ENCODE measurements around the gene WEE2.
"Not testable (repeated sequence)": the region's sequence is repeated elsewhere in the genome, so short reads cannot be mapped to it uniquely, and the experiment has no call there.

Gene WEE2

GRCh38 chr7:141688043-141688442, 20.1 kb upstream of the WEE2 start:
- Histone ChIP-seq H3K36me3 (ENCODE audit: low read length) (no peaks in the 10 kb centered on the region), H3K9me2 (replicated peaks; ENCODE audit: insufficient read depth, low read length) (no peaks in the 10 kb centered on the region), H3K9me3 (ENCODE audit: insufficient read depth, low read length) (no peaks in the 10 kb centered on the region), H3K4me3 (ENCODE audit: insufficient read depth, low read length, poor library complexity, severe bottlenecking) (no peak overlapping the region), H3K4me2 (ENCODE audit: low read depth, low read length, poor library complexity, severe bottlenecking) (no peak overlapping the region), H3K79me2 (ENCODE audit: insufficient read depth, low read length) (no peaks in the 10 kb centered on the region), H4K20me1 (ENCODE audit: low read depth, low read length) (no peaks in the 10 kb centered on the region), H2AFZ (ENCODE audit: low read depth, low read length, severe bottlenecking) (no peak overlapping the region), H3K27ac (ENCODE audit: low read depth, low read length) (no peak overlapping the region), H3K27me3 (ENCODE audit: low read length) (no peaks in the 10 kb centered on the region), H3F3A (ENCODE audit: insufficient read depth) (no peaks in the 10 kb centered on the region), H3K9ac (ENCODE audit: low read length) (no peak overlapping the region)
- no peak for TF ChIP-seq EZH2phosphoT487 (conservative IDR thresholded peaks at IDR 0.05; ENCODE audit: low read length)
- no peak for TF ChIP-seq CTCF (IDR thresholded peaks at IDR 0.05; ENCODE audit: insufficient read depth, low read length, poor library complexity, severe bottlenecking)

DNA sequence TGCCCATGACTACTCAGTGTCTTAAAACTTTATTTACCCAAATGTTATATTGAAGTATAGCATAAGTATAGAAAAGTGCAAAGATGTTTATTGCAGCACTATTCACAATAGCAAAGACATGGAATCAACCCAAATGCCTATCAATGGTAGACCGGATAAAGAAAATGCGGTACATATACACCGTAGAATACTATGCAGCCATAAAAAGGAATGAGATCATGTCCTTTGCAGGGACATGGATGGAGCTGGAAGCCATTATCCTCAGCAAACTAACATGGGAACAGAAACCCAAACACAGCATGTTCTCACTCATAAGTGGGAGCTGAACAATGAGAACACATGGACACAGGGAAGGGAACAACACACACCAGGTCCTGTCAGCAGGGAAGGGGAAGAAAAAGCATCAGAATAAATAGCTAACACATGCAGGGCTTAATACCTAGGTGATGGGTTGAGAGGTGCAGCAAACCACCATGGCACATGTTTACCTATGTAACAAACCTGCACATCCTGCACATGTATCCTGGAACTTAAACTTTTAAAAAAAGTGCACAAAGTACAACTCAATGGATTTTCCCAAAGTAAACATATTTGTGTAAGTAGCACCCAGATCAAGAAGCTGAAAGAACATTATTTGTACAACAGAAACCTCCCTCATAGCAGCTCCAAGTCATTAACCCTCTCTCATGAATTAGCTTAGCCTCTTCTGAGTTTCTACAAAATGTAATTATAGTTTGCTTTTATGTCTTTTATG, 18.9 kb upstream of the WEE2 start:
- H4K20me1 ChIP-seq (ENCODE audit: low read depth, low read length); H3K27ac ChIP-seq (ENCODE audit: low read depth, low read length); H3K27me3 ChIP-seq (ENCODE audit: low read length); H3K9me3 ChIP-seq (ENCODE audit: insufficient read depth, low read length); H3K4me2 ChIP-seq (ENCODE audit: low read depth, low read length, poor library complexity, severe bottlenecking); H3K9ac ChIP-seq (ENCODE audit: low read length); H3K4me3 ChIP-seq (ENCODE audit: insufficient read depth, low read length, poor library complexity, severe bottlenecking); H3K36me3 ChIP-seq (ENCODE audit: low read length); H3K79me2 ChIP-seq (ENCODE audit: insufficient read depth, low read length); H3F3A ChIP-seq (ENCODE audit: insufficient read depth); H3K9me2 ChIP-seq (replicated peaks; ENCODE audit: insufficient read depth, low read length); H2AFZ ChIP-seq (ENCODE audit: low read depth, low read length, severe bottlenecking): not testable (repeated sequence)

DNA sequence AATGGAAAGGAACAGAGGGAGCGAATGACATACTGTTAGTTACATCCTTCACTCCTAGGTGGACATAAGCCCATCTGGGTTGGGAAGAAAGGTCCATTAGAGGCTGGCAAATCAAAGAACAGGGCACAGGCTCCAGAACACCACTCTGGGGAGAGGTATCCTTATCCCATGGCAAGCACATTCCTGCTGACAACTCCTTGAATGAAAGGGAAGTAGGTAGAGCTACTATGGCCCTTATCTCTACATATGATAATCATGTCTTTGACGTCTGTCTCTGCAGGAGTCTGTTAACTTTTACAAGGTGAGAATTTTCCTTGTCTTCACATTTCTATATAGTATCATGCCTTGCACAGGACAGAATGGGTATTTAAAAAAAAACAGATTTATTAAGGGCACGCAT, 16.6 kb upstream of the WEE2 start:
- H3K36me3 ChIP-seq (ENCODE audit: low read length) = no peaks in the 10 kb centered on the region
- no peak overlapping the region for H3K4me3 ChIP-seq (ENCODE audit: insufficient read depth, low read length, poor library complexity, severe bottlenecking)
- no peaks in the 10 kb centered on the region for H3K9me2 ChIP-seq (replicated peaks; ENCODE audit: insufficient read depth, low read length)
- H3K79me2 ChIP-seq (ENCODE audit: insufficient read depth, low read length) = no peaks in the 10 kb centered on the region
- no peaks in the 10 kb centered on the region for H3K9me3 ChIP-seq (ENCODE audit: insufficient read depth, low read length)
- no peak overlapping the region for H3K4me2 ChIP-seq (ENCODE audit: low read depth, low read length, poor library complexity, severe bottlenecking)
- no peaks in the 10 kb centered on the region for H4K20me1 ChIP-seq (ENCODE audit: low read depth, low read length)
- no peak overlapping the region for H3K9ac ChIP-seq (ENCODE audit: low read length)
- no peaks in the 10 kb centered on the region for H3K27me3 ChIP-seq (ENCODE audit: low read length)
- TF ChIP-seq EZH2phosphoT487 (conservative IDR thresholded peaks at IDR 0.05; ENCODE audit: low read length) = no peak
- H3F3A ChIP-seq (ENCODE audit: insufficient read depth) = no peaks in the 10 kb centered on the region
- no peak overlapping the region for H3K27ac ChIP-seq (ENCODE audit: low read depth, low read length)
- no peak overlapping the region for H2AFZ ChIP-seq (ENCODE audit: low read depth, low read length, severe bottlenecking)

- TF ChIP-seq CTCF (IDR thresholded peaks at IDR 0.05; ENCODE audit: insufficient read depth, low read length, poor library complexity, severe bottlenecking) (no peak), EZH2phosphoT487 (conservative IDR thresholded peaks at IDR 0.05; ENCODE audit: low read length) (no peak)
- no peak overlapping the region for H2AFZ ChIP-seq (ENCODE audit: low read depth, low read length, severe bottlenecking)
- H3K4me3 ChIP-seq (ENCODE audit: insufficient read depth, low read length, poor library complexity, severe bottlenecking) = no peak overlapping the region
- no peaks in the 10 kb centered on the region for H4K20me1 ChIP-seq (ENCODE audit: low read depth, low read length)
- no peak overlapping the region for H3K4me2 ChIP-seq (ENCODE audit: low read depth, low read length, poor library complexity, severe bottlenecking)
- no peaks in the 10 kb centered on the region for H3K36me3 ChIP-seq (ENCODE audit: low read length)
- no peak overlapping the region for H3K27ac ChIP-seq (ENCODE audit: low read depth, low read length)
- H3K9me2 ChIP-seq (replicated peaks; ENCODE audit: insufficient read depth, low read length) = no peaks in the 10 kb centered on the region
- no peaks in the 10 kb centered on the region for H3K9me3 ChIP-seq (ENCODE audit: insufficient read depth, low read length)
- no peak overlapping the region for H3K9ac ChIP-seq (ENCODE audit: low read length)
- no peaks in the 10 kb centered on the region for H3F3A ChIP-seq (ENCODE audit: insufficient read depth)
- no peaks in the 10 kb centered on the region for H3K27me3 ChIP-seq (ENCODE audit: low read length)
- no peaks in the 10 kb centered on the region for H3K79me2 ChIP-seq (ENCODE audit: insufficient read depth, low read length)
Measured at GRCh38 chr7:141691961-141692360, 16.2 kb upstream of the WEE2 start.
